ENCODE data around the gene CAPNS1. TPM values are rescaled to one million over a fixed set of nuclear protein-coding genes. Genes with fewer than 3 reads are reported as not detected.
A peak's percentile ranks its signal among the peaks of the same experiment; 100 is the strongest.

CAPNS1 gene
- polyA plus RNA-seq, 2 of the 4 experiments (the other 2 are of a cell fraction) = 1,236 to 1,551 TPM

- CTCF ChIA-PET = interaction anchor here (1.2 to 1.5 kb wide), 2 partner anchors 9 to 15 kb away, joined by 3 to 4 read pairs; no protein-coding TSS in a partner anchor
- peaks cover 10% of the 10 kb centered on the region; the same call in 1 of the 3 replicates for H3K9me3 ChIP-seq
- no peak overlapping the region for H3K27ac ChIP-seq
- no peak overlapping the region for H3K4me3 ChIP-seq
- TF ChIP-seq MAX (IDR thresholded peaks at IDR 0.05) (no peak), EHF (CRISPR knock-in tag; IDR thresholded peaks at IDR 0.05) (no peak), CBX8 (IDR thresholded peaks at IDR 0.05) (no peak), HDAC2 (IDR thresholded peaks at IDR 0.05) (no peak)
- no peaks in the 10 kb centered on the region for H3K4me1 ChIP-seq
- FAIRE-seq (no peak), ATAC-seq (no peak), DNase-seq (ENCODE audit: low read depth in 1 of 2, low spot score in 1 of 2) (no peak)
- POLR2A ChIA-PET = no interaction called here
- no peak overlapping the region for H3K4me2 ChIP-seq
- WGBS (ENCODE audit: missing lambda C conversion rate) = 72% methylated on average over 2 of the region's 2 CpGs
These were observed 56.4 kb downstream of the CAPNS1 start for GRCh38 chr19:36196249-36196648.

GRCh38 chr19:36198119-36198518 is 58.3 kb downstream of the CAPNS1 start:
- H3K9me3 ChIP-seq = peaks cover 10% of the 10 kb centered on the region; the same call in 1 of the 3 replicates
- ChIA-PET POLR2A (no interaction called here), CTCF (interaction anchor here (0.7 to 1.3 kb wide), 2 partner anchors 10 to 54 kb away, joined by 3 read pairs; no protein-coding TSS in a partner anchor)
- H3K4me3 ChIP-seq = no peak overlapping the region
- no peaks in the 10 kb centered on the region for H3K4me1 ChIP-seq
- TF ChIP-seq HEYL (CRISPR knock-in tag; IDR thresholded peaks at IDR 0.05) = no peak
- TF ChIP-seq HOXB13 (CRISPR knock-in tag; IDR thresholded peaks at IDR 0.05; ENCODE audit: low read depth) = no peak
- TF ChIP-seq HES2 (IDR thresholded peaks at IDR 0.05) = no peak
- TF ChIP-seq ESRRA (IDR thresholded peaks at IDR 0.05; ENCODE audit: borderline replicate concordance, low read length) = no peak
- no peak for TF ChIP-seq GATA3 (IDR thresholded peaks at IDR 0.05; ENCODE audit: borderline replicate concordance)
- DNase-seq (ENCODE audit: low read depth in 1 of 2, low spot score in 1 of 2) (no peak), FAIRE-seq (peak; percentile 79), ATAC-seq (no peak)
- H3K4me2 ChIP-seq = no peak overlapping the region
- 80% methylated on average over 2 of the region's 2 CpGs for WGBS (ENCODE audit: missing lambda C conversion rate)
- no peak overlapping the region for H3K27ac ChIP-seq

Other genes with a start within 250 kb of the CAPNS1 start
- 4.0 and 4.1 TPM in 2 replicates for gene NFKBID, start 239.5 kb upstream of the CAPNS1 start, polyA plus RNA-seq (2011; rRNA removed)
- gene NFKBID, start 239.5 kb upstream of the CAPNS1 start, polyA plus RNA-seq (2017; fragmentation: RNase III; extraction: RNeasy Plus Mini Kit Qiagen cat#74134 plus additional on column Dnase treatment) = 8.5 to 14.8 TPM (median 9.6 TPM) in 3 replicates
- gene HCST, start 237.5 kb upstream of the CAPNS1 start, polyA plus RNA-seq (2011; rRNA removed) = 0.19 TPM in 1 of 2 replicates, not detected in the other
- gene HCST, start 237.5 kb upstream of the CAPNS1 start, polyA plus RNA-seq (2017; fragmentation: RNase III; extraction: RNeasy Plus Mini Kit Qiagen cat#74134 plus additional on column Dnase treatment) = 0.49 to 0.69 TPM in 2 of 3 replicates, not detected in the other
- not detected in 2 replicates for gene TYROBP, start 231.8 kb upstream of the CAPNS1 start, polyA plus RNA-seq (2011; rRNA removed)
- 0.21 TPM in 1 of 3 replicates, not detected in the others for gene TYROBP, start 231.8 kb upstream of the CAPNS1 start, polyA plus RNA-seq (2017; fragmentation: RNase III; extraction: RNeasy Plus Mini Kit Qiagen cat#74134 plus additional on column Dnase treatment)
- gene LRFN3, start 203.7 kb upstream of the CAPNS1 start, polyA plus RNA-seq (2011; rRNA removed) = 2.4 and 3.1 TPM in 2 replicates
- 12.8 to 17.1 TPM (median 16.6 TPM) in 3 replicates for gene LRFN3, start 203.7 kb upstream of the CAPNS1 start, polyA plus RNA-seq (2017; fragmentation: RNase III; extraction: RNeasy Plus Mini Kit Qiagen cat#74134 plus additional on column Dnase treatment)
- 22.8 and 25.3 TPM in 2 replicates for gene SDHAF1, start 144.9 kb upstream of the CAPNS1 start, polyA plus RNA-seq (2011; rRNA removed)
- 22.6 to 27.1 TPM (median 23.2 TPM) in 3 replicates for gene SDHAF1, start 144.9 kb upstream of the CAPNS1 start, polyA plus RNA-seq (2017; fragmentation: RNase III; extraction: RNeasy Plus Mini Kit Qiagen cat#74134 plus additional on column Dnase treatment)
- gene SYNE4, start 131.3 kb upstream of the CAPNS1 start, polyA plus RNA-seq (2011; rRNA removed) = 0.56 and 0.60 TPM in 2 replicates
- 0.37 to 0.49 TPM (median 0.44 TPM) in 3 replicates for gene SYNE4, start 131.3 kb upstream of the CAPNS1 start, polyA plus RNA-seq (2017; fragmentation: RNase III; extraction: RNeasy Plus Mini Kit Qiagen cat#74134 plus additional on column Dnase treatment)
- gene ALKBH6, start 125.9 kb upstream of the CAPNS1 start, polyA plus RNA-seq (2011; rRNA removed) = 27.5 and 34.2 TPM in 2 replicates
- 40.4 to 47.1 TPM (median 46.4 TPM) in 3 replicates for gene ALKBH6, start 125.9 kb upstream of the CAPNS1 start, polyA plus RNA-seq (2017; fragmentation: RNase III; extraction: RNeasy Plus Mini Kit Qiagen cat#74134 plus additional on column Dnase treatment)
- 1.1 and 1.4 TPM in 2 replicates for gene CLIP3, start 107.2 kb upstream of the CAPNS1 start, polyA plus RNA-seq (2011; rRNA removed)
- 1.3 to 1.9 TPM (median 1.5 TPM) in 3 replicates for gene CLIP3, start 107.2 kb upstream of the CAPNS1 start, polyA plus RNA-seq (2017; fragmentation: RNase III; extraction: RNeasy Plus Mini Kit Qiagen cat#74134 plus additional on column Dnase treatment)
- gene THAP8, start 85.8 kb upstream of the CAPNS1 start, polyA plus RNA-seq (2011; rRNA removed) = 3.1 and 3.2 TPM in 2 replicates
- 7.0 to 7.5 TPM (median 7.5 TPM) in 3 replicates for gene THAP8, start 85.8 kb upstream of the CAPNS1 start, polyA plus RNA-seq (2017; fragmentation: RNase III; extraction: RNeasy Plus Mini Kit Qiagen cat#74134 plus additional on column Dnase treatment)
- 15.5 and 16.0 TPM in 2 replicates for gene WDR62, start 85.2 kb upstream of the CAPNS1 start, polyA plus RNA-seq (2011; rRNA removed)
- 30.9 to 34.1 TPM (median 32.9 TPM) in 3 replicates for gene WDR62, start 85.2 kb upstream of the CAPNS1 start, polyA plus RNA-seq (2017; fragmentation: RNase III; extraction: RNeasy Plus Mini Kit Qiagen cat#74134 plus additional on column Dnase treatment)
- gene OVOL3, start 28.9 kb upstream of the CAPNS1 start, polyA plus RNA-seq (2011; rRNA removed) = not detected in 2 replicates
- 0.14 to 0.63 TPM (median 0.31 TPM) in 3 replicates for gene OVOL3, start 28.9 kb upstream of the CAPNS1 start, polyA plus RNA-seq (2017; fragmentation: RNase III; extraction: RNeasy Plus Mini Kit Qiagen cat#74134 plus additional on column Dnase treatment)
- 107 and 123 TPM in 2 replicates for gene POLR2I, start 25.2 kb upstream of the CAPNS1 start, polyA plus RNA-seq (2011; rRNA removed)
- 264 to 284 TPM (median 277 TPM) in 3 replicates for gene POLR2I, start 25.2 kb upstream of the CAPNS1 start, polyA plus RNA-seq (2017; fragmentation: RNase III; extraction: RNeasy Plus Mini Kit Qiagen cat#74134 plus additional on column Dnase treatment)
- gene TBCB, start 24.6 kb upstream of the CAPNS1 start, polyA plus RNA-seq (2011; rRNA removed) = 384 and 395 TPM in 2 replicates
- 352 to 400 TPM (median 397 TPM) in 3 replicates for gene TBCB, start 24.6 kb upstream of the CAPNS1 start, polyA plus RNA-seq (2017; fragmentation: RNase III; extraction: RNeasy Plus Mini Kit Qiagen cat#74134 plus additional on column Dnase treatment)
- not detected in 2 replicates for gene COX7A1, start 12.4 kb downstream of the CAPNS1 start, polyA plus RNA-seq (2011; rRNA removed)
- gene COX7A1, start 12.4 kb downstream of the CAPNS1 start, polyA plus RNA-seq (2017; fragmentation: RNase III; extraction: RNeasy Plus Mini Kit Qiagen cat#74134 plus additional on column Dnase treatment) = not detected in 3 replicates
- 5.6 and 6.8 TPM in 2 replicates for gene ZNF565, start 74.6 kb downstream of the CAPNS1 start, polyA plus RNA-seq (2011; rRNA removed)
- gene ZNF565, start 74.6 kb downstream of the CAPNS1 start, polyA plus RNA-seq (2017; fragmentation: RNase III; extraction: RNeasy Plus Mini Kit Qiagen cat#74134 plus additional on column Dnase treatment) = 4.1 to 4.7 TPM (median 4.5 TPM) in 3 replicates
- 293 and 362 TPM in 2 replicates for gene ZNF146, start 75.0 kb downstream of the CAPNS1 start, polyA plus RNA-seq (2011; rRNA removed)
- gene ZNF146, start 75.0 kb downstream of the CAPNS1 start, polyA plus RNA-seq (2017; fragmentation: RNase III; extraction: RNeasy Plus Mini Kit Qiagen cat#74134 plus additional on column Dnase treatment) = 157 to 197 TPM (median 162 TPM) in 3 replicates
- gene ZFP14, start 239.1 kb downstream of the CAPNS1 start, polyA plus RNA-seq (2011; rRNA removed) = 5.8 and 7.1 TPM in 2 replicates
- 3.3 to 3.8 TPM (median 3.4 TPM) in 3 replicates for gene ZFP14, start 239.1 kb downstream of the CAPNS1 start, polyA plus RNA-seq (2017; fragmentation: RNase III; extraction: RNeasy Plus Mini Kit Qiagen cat#74134 plus additional on column Dnase treatment)

Data from A549 (cell line).